NCI-H146 (cell line): ENCODE data around the gene GPR162.

Experiments
- DNase-seq: peaks from one replicate; lab custom pipeline; 2025; lab: John Stamatoyannopoulos, UW

GPR162 gene

DNA sequence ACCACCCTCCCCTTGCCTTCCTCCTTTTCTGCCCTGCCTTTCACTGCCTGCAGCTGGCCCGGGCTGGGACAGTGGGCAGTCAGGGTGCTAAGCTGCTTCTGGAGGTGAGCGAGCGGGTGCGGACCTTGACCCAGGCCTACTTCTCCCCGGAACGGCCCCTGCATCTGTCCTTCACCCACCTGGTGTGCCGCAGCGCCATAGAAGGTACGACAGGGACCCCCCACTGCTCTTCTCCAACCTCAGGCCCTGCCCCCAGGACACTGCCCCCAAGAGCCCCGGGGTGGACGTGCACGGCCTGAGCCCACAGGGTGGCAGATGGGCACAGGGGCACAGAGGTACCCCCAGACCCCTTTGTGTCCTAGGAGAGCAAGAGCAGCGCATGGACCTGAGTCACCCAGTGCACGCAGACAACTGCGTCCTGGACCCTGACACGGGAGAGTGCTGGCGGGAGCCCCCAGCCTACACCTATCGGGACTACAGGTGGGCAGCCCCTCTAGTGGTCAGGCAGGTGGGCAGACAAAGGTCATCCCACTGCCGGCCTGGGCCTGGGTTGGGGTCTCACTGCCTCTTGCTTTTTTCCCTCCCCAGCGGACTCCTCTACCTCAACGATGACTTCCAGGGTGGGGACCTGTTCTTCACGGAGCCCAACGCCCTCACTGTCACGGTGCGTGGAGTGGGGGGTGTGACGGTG is 15.9 kb downstream of the GPR162 start:
- no peak for DNase-seq

DNA sequence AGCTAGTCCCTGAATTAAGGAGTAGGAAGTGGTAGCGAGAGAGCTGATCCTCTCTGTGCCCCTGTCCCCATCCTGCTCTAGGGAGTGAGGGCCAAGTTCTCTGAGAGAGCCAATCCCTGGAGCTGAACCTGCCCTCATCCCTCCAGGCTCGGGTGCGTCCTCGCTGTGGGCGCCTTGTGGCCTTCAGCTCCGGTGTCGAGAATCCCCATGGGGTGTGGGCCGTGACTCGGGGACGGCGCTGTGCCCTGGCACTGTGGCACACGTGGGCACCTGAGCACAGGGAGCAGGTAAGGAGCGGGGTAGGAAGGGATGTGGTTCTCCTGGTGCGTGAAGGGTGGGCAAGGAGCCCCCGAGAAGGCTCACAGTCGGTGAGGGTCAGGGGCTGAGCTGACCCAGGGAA is 17.2 kb downstream of the GPR162 start:
- DNase-seq = no peak

DNA sequence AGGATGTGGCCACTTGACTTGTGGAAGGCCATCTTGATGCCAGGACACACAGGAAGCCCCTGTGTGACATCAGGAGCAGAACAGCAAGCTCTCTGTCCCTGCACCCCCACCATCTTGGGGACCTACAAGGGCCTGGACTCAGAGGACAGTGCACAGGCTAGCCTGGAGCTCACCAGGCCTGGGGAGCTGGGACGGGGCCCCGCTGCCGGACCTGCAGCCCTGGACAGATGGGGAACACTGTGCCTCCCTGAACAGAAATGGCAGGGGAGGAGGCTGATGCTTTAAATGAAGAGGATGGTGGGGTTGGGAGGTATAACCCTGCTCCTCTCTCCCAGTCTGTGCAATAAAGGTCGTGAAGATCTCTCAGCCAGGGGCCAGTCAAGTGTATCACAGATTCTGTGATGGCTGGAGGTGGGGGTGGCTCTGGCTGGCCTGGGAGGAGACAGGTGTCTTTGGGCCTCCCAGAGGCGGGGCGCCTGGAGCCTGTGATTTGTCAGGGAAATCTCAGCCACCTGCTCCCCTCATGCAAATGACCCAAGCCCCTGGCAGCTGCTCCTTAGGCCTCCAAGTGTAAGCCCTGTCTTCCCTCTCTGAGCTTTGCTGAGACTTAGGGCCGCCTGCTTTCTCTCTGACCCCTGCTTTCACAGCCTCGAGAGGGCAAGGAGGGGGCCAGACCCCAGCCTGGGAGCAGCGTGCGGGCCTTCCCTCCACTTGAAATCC is 18.0 kb downstream of the GPR162 start:
- peak; percentile 77 for DNase-seq

DNA sequence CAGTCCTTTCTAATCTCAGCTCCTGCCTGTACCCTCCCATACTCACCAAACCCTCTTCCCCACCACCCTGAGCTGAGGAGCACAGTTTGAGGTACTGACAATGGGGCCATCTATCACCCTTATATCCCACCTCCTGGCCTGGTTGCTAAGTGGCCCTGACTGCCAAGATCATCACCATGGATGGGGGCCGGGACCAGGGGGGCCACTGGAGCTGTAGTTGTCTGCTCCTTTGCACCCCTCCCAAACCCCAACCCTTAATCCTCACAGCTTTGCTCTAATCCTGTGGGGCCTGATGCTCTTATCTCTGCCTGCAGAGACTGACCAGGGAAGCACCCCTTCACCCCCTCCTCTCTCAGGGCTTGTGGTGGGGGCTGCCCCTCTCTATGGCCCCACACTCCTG is 18.7 kb downstream of the GPR162 start:
- DNase-seq = no peak

DNA sequence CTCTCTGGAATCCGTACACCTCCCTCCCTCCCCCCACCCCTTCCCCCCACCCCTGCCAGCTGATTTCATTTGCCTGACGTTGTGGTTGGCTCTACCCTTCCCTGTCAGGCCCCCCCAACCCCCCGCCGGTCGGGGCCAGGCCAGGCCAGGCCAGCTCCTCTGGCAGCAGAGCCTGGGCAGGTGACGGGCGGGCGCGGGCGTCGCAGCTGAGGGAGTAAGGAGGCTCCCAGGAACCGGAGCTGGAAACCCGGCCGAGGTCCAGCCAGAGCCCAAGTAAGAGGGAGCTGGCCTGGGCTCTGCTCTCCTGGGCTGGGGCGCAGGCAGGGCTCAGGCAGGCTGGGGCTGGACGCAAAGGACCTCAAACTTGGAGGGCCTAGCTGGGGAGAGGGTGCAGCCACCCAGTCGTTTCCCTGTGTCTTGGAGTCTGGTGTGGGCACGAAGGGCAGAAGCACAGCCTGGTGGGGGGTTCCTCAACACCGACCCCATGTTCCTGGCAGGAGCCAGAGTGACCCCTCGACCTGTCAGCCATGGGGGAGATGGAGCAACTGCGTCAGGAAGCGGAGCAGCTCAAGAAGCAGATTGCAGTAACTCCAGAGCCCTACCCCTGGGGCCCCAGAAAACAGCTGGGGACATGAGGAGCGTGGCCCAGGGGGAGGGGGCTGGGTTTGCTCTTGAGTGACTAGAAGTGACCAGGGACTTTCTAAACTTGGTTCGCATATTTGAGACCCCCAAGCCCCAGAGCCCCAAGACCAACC is 19.3 kb downstream of the GPR162 start, which contains the start of gene GNB3:
Gene GNB3 (plus strand): TSS at position 165 of the 755 bp plus-strand sequence. CDS start 363 bp downstream, at position 528.
- DNase-seq = no peak

DNA sequence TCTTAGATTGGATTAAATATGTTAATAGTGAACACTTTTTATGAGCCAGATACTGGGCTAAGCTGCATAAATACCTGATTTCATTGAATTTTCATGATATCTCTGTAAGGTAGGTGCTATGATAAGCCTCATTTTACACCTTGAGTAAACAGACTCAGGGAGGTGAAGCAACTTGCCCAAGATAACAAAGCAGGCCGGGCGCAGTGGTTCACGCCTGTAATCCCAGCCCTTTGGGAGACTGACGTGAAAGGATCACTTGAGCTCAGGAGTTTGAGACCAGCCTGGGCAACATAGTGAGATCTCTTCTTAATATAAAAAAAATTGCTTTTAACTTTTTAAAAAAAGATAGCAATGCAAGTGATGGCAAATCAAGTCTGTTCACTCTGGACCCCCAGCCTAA is 20.5 kb downstream of the GPR162 start:
- DNase-seq = no peak

DNA sequence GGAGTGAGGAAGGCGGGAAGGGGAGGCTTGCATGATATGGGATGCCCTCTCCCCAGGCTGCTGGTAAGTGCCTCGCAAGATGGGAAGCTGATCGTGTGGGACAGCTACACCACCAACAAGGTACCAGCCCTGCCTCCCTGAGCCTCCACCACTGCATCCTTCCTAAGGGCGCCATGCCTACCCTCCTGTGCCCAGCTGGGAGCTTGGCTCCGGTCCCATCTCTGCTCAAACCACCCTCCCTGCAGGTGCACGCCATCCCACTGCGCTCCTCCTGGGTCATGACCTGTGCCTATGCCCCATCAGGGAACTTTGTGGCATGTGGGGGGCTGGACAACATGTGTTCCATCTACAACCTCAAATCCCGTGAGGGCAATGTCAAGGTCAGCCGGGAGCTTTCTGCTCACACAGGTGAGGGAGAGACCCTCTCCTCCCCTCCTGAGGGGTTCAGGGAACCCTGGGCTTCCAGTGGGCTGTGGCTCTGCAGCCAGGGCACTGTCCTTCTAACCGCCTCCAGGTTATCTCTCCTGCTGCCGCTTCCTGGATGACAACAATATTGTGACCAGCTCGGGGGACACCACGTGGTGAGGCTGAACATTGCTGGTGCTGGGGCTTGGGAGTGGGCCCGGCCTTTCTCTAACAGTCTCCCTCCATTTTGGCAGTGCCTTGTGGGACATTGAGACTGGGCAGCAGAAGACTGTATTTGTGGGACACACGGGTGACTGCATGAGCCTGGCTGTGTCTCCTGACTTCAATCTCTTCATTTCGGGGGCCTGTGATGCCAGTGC is 21.7 kb downstream of the GPR162 start:
- DNase-seq = no peak

DNA sequence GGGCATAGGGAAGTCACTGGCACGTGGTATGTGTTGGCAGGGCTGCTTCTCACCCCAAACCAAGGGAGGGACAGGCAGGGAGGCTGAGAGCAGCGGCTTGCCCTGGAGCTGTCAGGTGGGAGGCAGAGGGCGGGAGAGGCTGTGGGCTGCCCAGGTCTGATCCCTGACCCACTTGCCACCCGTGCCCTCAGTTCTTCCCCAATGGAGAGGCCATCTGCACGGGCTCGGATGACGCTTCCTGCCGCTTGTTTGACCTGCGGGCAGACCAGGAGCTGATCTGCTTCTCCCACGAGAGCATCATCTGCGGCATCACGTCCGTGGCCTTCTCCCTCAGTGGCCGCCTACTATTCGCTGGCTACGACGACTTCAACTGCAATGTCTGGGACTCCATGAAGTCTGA is 23.8 kb downstream of the GPR162 start:
- DNase-seq = no peak

DNA sequence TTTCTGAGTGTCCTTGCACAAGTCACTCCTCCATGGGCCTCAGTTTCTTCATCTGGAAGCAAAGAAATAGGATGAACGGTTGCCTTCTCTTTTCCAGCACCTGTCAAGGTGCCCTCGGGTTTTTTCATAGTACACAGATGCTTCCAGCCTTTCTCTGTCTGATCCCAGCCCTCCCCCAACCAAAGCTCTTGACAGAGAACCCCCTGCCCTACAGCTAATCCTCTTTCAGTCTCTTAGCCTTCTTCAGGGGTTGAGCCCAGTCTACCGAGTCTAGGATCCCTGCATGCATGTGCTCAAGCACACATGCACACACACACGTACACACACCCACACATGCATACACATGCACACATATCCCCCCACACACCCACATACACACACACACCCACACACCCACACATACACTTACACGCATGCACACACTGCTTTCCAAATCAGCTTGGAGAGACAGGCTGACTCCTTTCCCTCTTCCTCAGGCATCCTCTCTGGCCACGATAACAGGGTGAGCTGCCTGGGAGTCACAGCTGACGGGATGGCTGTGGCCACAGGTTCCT is 24.8 kb downstream of the GPR162 start:
- no peak for DNase-seq

DNA sequence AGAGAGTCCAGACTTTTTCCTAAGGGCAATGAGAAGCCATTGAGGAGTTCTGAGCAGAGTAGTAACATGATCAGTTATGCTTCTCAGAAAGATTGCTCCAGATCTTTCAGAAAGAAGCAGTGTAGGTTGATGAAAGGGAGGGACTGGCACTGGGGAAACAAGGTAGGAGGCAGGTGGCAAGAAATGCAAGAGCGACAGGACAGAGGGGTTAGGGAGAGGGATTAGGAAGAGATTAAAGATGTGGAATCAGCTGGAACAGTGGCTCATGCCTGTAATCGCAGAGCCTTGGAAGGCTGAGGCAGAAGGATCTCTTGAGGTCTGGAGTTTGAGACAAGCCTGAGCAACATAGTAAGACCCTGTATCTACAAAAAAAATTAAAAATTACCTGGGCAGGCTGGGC is 26.1 kb downstream of the GPR162 start:
- no peak for DNase-seq

DNA sequence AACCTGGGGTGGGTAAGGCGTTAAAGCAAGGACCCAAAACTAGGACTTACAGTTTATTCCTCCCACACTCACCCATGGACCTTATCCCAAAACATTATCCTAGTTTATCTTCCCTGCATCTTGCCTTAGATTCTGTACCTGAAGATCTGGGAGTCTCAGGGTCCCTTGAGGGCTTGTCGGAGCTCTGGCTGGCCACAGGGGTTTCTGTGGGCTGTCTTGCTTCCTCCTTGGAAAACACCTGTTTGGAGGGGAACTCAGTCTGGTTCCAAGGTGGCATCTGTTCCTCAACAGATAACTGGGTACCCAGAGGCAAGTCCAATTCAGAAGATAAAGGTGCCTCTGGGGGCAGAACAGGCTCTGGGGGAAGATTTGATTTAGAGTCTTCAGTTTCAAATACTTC is 27.8 kb downstream of the GPR162 start:
- DNase-seq = no peak

DNA sequence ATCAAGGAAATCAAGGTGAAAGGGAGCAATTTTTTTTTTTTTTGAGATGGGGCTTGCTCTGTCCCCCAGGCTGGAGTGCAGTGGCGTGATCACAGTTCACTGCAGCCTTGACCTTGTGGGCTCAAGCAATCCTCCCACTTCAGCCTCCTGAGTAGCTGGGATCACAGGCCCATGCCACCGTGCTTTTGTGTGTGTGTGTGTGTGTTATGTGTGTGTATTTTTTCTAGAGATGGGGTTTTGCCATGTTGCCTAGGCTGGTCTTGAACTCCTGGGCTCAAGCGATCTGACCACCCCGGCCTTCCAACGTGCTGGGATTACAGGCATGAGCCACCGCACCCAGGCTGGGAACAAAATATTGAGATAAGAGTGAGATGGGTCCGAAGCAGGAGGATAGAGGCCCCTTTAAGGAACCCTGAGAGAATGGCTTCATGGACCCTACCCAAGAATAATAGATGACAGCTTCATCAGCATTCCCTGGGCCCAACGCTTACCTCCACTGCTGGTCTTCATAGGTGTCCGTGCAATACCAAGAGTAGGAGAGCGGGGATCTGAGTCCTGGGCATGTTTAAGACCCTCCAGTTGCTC is 28.4 kb downstream of the GPR162 start:
- no peak for DNase-seq

DNA sequence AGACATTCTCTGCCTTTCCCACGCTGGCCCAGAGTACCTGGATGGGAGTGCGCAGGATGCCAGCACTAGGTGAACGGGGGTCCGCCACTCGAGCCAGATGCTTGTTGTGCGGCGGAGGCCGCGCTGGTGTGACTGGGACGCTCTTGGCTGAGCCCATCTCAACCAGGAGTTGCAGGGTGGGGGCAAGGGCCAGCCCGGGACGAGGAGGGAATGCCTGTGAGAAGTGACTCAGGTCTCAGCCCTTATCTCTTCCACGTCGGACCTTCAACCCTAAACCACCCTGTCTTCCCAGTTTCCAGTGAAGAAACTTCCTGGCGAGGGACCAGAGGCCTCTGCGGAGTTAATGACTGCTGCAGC is 29.2 kb downstream of the GPR162 start:
- no peak for DNase-seq

DNA sequence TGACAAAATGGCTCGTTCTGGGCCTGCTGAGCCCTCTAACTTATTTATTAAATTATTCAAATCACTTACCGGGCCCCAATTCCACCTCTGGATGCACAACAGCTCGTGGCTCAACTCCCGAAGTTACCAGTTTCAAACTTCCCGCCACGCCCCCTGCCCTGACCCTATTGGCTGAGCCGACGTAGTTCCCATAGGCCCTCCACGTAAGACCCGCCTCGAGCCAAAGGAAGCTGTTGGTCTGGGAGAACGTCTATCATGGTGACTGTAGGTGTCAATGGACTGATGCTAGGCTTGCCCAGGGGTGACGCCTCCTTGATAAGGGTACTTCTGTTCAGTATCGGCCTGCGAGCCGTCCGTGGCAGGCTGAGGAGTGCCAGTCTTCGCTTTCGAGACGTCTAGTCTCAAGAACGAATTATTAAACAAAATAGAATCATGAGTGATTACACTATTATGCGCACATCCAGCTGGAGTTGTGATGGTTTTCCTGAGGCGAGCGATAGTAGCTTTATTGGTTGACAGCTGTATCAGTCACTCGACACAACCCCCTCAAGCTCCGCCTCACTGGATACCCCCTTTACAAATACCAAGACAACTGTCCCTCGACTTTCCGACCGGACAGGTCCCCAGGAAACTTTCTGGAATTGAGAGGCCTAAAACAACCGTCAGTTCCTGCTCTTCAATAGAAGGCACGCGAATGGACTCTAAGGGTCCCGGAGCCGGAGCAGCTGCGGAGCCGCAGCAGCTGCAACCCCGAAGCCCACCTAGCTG is 29.7 kb downstream of the GPR162 start, which contains the start of gene CDCA3:
Gene CDCA3 (minus strand): TSS at position 134 of the 768 bp plus-strand sequence. CDS start 334 bp downstream, outside the sequence.
- DNase-seq = peak; percentile 100

DNA sequence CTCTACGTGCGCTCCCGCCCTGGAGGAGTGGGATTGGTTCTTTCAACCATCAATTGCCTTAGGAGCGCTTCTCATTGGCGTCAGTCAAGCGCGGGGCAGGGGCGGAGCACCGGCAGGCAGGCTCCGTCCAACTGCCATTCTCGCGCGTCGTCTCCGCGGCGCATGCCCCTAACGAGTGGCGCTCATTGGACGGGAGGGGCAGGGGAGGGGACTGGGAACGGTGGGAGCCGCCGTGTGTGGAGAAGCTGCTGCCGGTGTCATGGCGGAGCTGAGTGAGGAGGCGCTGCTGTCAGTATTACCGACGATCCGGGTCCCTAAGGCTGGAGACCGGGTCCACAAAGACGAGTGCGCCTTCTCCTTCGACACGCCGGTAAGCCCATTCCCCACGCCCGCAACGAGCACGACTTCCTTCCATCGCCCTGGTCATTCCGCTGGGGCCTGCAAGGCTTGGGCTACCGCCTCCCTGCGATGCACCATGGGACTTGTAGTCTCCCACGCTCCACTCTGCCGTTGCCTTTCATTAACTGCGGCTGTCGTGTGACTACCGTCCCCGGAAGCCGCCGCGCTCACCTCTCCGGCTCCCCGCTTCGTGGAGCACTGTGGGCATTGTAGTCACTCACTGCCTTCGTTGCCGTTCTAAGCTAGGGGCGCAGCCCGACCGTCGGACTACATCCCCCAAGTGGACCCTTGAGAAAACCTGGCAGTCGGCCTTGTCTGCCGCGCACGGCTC is 30.5 kb downstream of the GPR162 start, which contains the start of gene USP5:
Gene USP5 (plus strand): TSS at position 230 of the 730 bp plus-strand sequence. CDS start 30 bp downstream, at position 260.
- DNase-seq = peak; percentile 100

DNA sequence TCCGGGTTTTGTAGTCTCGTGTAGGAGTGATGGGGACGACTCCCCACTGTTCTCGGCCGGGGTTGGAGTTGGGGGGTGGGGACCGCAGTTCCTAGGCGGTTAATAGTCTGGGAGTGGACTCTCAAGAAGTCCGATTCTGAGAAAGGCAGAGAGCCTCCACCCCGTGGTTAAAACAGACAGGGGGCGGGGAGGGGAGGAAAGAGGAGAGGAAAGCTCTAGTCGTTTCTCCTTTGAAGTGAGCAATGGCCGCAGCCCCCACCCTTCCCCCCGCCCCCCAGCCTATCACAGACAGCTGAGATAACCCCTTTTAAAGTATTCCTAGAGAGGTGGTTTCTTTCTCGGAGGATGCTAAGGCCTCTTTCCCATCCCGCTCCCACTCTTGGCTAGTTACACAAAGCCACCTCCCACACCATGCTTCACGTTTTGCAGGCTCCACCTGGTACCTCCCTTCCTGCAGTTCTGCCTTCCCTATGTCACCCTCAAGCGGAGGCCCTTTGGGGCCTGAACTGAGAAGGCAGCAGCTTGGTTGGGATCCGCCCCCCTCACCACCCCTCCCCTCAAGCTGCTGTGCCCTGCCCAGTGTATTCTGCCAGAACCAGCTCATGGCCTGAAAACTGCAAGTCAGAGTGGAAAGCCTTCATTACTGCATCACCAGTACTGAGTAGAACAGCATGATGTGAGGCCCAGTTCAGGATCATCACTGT is 31.2 kb downstream of the GPR162 start:
- peak; percentile 68 for DNase-seq

DNA sequence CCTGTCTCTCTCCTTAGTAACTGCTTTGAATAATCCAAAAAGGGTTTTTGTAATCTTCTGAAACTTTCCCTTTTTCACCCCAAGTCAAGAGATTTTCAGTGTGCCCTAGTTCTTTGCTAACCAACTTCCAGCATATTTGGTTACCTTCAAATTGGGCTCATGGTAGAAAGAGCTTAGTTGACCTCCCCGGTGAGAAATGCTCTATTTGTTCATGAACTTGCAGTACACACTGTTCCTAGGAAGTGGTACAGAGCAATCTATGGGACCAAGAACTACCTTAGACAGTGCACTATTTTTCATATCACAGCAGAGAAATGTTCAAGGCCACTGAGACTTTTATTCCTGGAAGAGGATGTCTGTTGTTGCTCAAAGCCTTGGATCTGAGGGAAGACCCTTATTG is 32.0 kb downstream of the GPR162 start:
- DNase-seq = no peak

DNA sequence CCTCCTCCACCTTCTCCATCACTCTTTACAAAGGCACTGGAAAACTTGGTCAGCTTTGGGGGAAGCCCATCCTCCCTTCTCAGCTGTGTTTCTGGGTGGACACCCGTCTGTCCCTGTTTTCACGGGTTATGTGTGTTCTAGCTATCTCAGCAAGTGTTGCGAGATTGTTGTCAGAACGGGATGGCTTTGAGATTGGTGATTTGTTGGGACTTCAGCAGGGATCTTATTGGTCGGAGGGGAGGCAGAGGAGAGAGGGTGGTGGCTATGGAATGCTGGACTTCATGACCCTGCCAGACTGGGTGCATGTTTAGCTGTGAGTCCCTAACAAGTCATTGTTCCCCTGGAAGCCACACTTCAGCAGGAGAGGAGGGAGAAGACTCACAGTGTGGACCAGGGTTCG is 32.4 kb downstream of the GPR162 start:
- no peak for DNase-seq

DNA sequence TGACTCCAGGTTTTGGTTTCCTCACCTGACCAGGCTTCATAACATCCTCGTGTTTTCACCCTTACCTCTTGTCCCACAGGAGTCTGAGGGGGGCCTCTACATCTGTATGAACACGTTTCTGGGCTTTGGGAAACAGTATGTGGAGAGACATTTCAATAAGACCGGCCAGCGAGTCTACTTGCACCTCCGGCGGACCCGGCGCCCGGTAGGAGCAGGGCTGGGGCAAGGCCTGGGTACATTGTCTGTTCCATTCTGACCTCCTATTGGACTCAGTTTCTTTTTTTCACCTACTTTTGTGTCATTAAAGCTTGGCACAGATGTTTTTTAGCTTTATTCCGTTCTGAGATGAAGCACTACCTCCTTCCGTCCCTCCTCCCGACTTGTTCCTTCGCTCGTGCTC is 33.7 kb downstream of the GPR162 start:
- DNase-seq = no peak
